ENCODE measurements around the gene ATXN7L1. TPM values are rescaled to one million over a fixed set of nuclear protein-coding genes. Genes with fewer than 3 reads are reported as not detected.

Gene ATXN7L1
- total RNA-seq, 1 experiment from 2014 or later = 29.9 TPM

DNA sequence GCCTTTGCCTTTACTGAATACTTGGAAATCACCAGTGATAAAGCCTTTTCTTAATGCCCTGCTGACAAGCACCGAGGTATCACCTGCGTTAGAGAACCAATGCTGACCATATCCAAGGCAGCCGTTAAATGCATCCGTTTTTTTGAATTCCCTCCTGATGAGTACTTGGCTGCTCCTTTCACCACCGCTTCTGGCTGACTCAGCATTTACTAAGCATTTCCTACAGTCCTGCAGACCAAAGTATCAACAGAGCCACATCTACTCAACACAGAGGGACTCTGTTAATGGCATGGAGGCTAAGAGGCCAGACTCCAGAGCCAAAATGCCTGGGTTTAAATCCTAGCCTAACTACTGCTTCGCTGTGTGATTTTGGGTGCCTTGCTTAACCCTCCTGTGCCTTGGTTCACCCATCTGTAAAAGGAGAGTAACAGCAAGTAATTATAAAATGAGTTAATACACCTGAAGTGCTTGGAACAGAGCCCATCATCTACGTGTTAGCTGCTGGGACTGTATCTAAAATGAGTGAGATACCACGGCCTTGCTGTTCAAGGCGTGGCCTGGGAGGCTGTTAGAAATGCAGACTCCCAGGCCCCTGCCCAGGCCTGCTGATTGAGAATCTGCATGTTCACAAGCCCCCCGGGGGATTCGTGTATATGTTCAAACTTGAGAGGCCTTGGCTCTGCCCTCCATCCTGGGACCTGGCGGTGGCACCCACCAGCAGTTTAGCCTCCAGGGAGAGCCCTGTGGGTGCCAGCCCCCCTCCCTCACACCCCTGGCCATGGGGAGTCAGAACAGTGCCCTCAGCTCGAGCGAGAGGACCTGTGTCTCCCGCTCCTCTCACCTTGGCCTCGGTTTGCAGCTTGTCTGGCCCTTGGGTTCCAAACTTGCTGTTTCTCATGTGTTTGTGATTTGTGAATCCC is 264.3 kb downstream of the ATXN7L1 start:
- Histone ChIP-seq H3K4me1 (ENCODE audit: insufficient read depth, low read length, poor library complexity, severe bottlenecking) (no peaks in the 10 kb centered on the region), H3K27ac (ENCODE audit: low read depth, low read length, poor library complexity, severe bottlenecking) (no peak overlapping the region), H3K36me3 (ENCODE audit: insufficient read depth, low read length, poor library complexity, severe bottlenecking) (peaks cover 32% of the 10 kb centered on the region), H3K27me3 (replicated peaks; ENCODE audit: insufficient read depth, low read depth, low read length, poor library complexity) (no peaks in the 10 kb centered on the region), H3K9me3 (ENCODE audit: low read depth, low read length, poor library complexity, severe bottlenecking) (no peaks in the 10 kb centered on the region), H3K4me3 (ENCODE audit: low read depth, low read length, poor library complexity, severe bottlenecking) (no peak overlapping the region)
- CTCF ChIA-PET = no interaction called here
- POLR2A ChIA-PET (ENCODE audit: low non-redundant PET) = no interaction called here
- TF ChIP-seq, protein P1, sequence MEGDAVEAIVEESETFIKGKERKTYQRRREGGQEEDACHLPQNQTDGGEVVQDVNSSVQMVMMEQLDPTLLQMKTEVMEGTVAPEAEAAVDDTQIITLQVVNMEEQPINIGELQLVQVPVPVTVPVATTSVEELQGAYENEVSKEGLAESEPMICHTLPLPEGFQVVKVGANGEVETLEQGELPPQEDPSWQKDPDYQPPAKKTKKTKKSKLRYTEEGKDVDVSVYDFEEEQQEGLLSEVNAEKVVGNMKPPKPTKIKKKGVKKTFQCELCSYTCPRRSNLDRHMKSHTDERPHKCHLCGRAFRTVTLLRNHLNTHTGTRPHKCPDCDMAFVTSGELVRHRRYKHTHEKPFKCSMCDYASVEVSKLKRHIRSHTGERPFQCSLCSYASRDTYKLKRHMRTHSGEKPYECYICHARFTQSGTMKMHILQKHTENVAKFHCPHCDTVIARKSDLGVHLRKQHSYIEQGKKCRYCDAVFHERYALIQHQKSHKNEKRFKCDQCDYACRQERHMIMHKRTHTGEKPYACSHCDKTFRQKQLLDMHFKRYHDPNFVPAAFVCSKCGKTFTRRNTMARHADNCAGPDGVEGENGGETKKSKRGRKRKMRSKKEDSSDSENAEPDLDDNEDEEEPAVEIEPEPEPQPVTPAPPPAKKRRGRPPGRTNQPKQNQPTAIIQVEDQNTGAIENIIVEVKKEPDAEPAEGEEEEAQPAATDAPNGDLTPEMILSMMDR (conservative IDR thresholded peaks at IDR 0.05; ENCODE audit: low read depth, low read length) = no peak
- no peak for TF ChIP-seq EZH2 (IDR thresholded peaks at IDR 0.05; ENCODE audit: borderline replicate concordance, low read depth, low read length, poor library complexity, severe bottlenecking)
- no peak for DNase-seq (ENCODE audit: low spot score)
- BruUV-seq (replicated peaks) = no TSS peak
- intact Hi-C loops (cut with micrococcal nuclease; ENCODE audit: unreplicated experiment) = no loop called here

DNA sequence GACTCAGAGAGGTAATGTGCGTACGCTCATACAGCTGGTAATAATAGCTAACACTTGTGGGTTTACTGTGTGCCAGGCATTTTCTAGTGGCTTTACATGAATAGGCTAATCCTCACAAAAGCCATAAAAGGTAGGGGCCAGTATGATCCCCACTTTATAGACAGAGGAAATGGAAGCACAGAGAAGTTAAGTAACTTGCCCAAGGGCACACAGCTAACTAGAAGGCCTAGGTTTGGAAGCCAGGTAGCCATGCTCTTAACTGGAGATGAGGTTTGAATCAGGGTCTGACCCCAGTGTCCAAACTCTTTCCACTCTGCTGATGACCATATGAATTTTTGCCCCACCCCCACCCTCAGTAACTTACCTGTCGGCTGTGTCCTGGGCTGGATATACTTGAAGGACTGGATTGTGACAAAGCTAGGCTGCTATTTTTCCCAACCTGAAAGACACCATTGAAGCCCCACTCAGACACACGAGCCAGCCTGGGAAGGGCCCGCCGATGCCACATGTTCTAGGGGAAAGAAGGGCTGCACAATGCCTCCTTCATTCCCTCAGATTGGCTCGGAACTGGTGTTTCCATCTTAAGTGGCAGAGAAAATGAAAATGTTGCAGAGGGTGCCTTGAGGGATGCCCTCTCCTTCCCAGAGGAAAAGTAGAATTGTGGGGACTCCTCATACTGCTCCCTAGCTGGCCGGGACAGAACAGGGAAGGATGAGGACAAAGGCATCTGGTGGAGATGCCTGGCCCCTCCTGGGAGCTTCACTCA is 266.1 kb downstream of the ATXN7L1 start:
- ChIA-PET POLR2A (ENCODE audit: low non-redundant PET) (no interaction called here), CTCF (no interaction called here)
- no peak overlapping the region for H3K27ac ChIP-seq (ENCODE audit: low read depth, low read length, poor library complexity, severe bottlenecking)

More for the DNA sequence above, 266.1 kb downstream of the ATXN7L1 start:
- DNase-seq (ENCODE audit: low spot score) = no peak
- H3K36me3 ChIP-seq (ENCODE audit: insufficient read depth, low read length, poor library complexity, severe bottlenecking) = peaks cover 25% of the 10 kb centered on the region
- BruUV-seq (replicated peaks) = no TSS peak
- TF ChIP-seq EZH2 (IDR thresholded peaks at IDR 0.05; ENCODE audit: borderline replicate concordance, low read depth, low read length, poor library complexity, severe bottlenecking) = no peak
- TF ChIP-seq, protein P1 (conservative IDR thresholded peaks at IDR 0.05; ENCODE audit: low read depth, low read length) = no peak
- intact Hi-C loops (cut with micrococcal nuclease; ENCODE audit: unreplicated experiment) = no loop called here
- H3K9me3 ChIP-seq (ENCODE audit: low read depth, low read length, poor library complexity, severe bottlenecking) = no peaks in the 10 kb centered on the region
- no peak overlapping the region for H3K4me3 ChIP-seq (ENCODE audit: low read depth, low read length, poor library complexity, severe bottlenecking)
- H3K27me3 ChIP-seq (replicated peaks; ENCODE audit: insufficient read depth, low read depth, low read length, poor library complexity) = no peaks in the 10 kb centered on the region
- no peaks in the 10 kb centered on the region for H3K4me1 ChIP-seq (ENCODE audit: insufficient read depth, low read length, poor library complexity, severe bottlenecking)
